HL-60 (cell line): Measurements from ENCODE around the gene RAB6C.
"Not testable (repeated sequence)": the region's sequence is repeated elsewhere in the genome, so short reads cannot be mapped to it uniquely, and the experiment has no call there.

Source experiments
- DNase-seq, 2 experiments: peaks; one replicate each; pipeline ENCODE4 v3.0.0-alpha.2; 2010 to 2020; ENCODE audit warnings: low read depth in 1 of 2, low spot score in 1 of 2
- H3K27ac ChIP-seq: fragments of 250-450 bp; sonication (Bioruptor Pico); replicated peaks from 2 replicates; pipeline ENCODE4 v1.5.1; 2020; ENCODE audit warnings: mild to moderate bottlenecking, moderate library complexity
- H3K27me3 ChIP-seq: fragments of 250-450 bp; sonication (Bioruptor Pico); 2 replicates; pipeline ENCODE4 v1.5.1; 2021; ENCODE audit warnings: mild to moderate bottlenecking, moderate library complexity; ENCODE audit not compliant: insufficient read depth, poor library complexity, severe bottlenecking
- H3K4me3 ChIP-seq: replicated peaks from 2 replicates; pipeline ENCODE4 v1.5.1; 2011; ENCODE audit warnings: mild to moderate bottlenecking, control low read depth, low read length; ENCODE audit not compliant: insufficient read depth
- CTCF ChIP-seq: IDR thresholded peaks from one replicate; pipeline ENCODE4 v1.5.1; 2011; ENCODE audit warnings: low read length, control low read depth, inconsistent platforms; ENCODE audit not compliant: insufficient read depth
- GABPA ChIP-seq: IDR thresholded peaks from 2 replicates; pipeline ENCODE4 v1.6.1; 2012; ENCODE audit warnings: low read depth
- POLR2AphosphoS5 ChIP-seq: IDR thresholded peaks from 2 replicates; pipeline ENCODE4 v1.6.1; 2012; ENCODE audit warnings: low read depth
- SPI1 ChIP-seq: IDR thresholded peaks from 2 replicates; pipeline ENCODE4 v1.6.1; 2012; ENCODE audit warnings: low read depth, mild to moderate bottlenecking, borderline replicate concordance
- TF ChIP-seq, protein P1 (sequence below): IDR thresholded peaks from 2 replicates; pipeline ENCODE4 v1.6.1; 2012; ENCODE audit warnings: low read depth; ENCODE audit not compliant: insufficient replicate concordance

The RAB6C gene

GRCh38 chr2:129957891-129958290 is 21.6 kb upstream of the RAB6C start:
- no peak overlapping the region for H3K4me3 ChIP-seq
- no peak overlapping the region for H3K27ac ChIP-seq
- TF ChIP-seq, protein P1, sequence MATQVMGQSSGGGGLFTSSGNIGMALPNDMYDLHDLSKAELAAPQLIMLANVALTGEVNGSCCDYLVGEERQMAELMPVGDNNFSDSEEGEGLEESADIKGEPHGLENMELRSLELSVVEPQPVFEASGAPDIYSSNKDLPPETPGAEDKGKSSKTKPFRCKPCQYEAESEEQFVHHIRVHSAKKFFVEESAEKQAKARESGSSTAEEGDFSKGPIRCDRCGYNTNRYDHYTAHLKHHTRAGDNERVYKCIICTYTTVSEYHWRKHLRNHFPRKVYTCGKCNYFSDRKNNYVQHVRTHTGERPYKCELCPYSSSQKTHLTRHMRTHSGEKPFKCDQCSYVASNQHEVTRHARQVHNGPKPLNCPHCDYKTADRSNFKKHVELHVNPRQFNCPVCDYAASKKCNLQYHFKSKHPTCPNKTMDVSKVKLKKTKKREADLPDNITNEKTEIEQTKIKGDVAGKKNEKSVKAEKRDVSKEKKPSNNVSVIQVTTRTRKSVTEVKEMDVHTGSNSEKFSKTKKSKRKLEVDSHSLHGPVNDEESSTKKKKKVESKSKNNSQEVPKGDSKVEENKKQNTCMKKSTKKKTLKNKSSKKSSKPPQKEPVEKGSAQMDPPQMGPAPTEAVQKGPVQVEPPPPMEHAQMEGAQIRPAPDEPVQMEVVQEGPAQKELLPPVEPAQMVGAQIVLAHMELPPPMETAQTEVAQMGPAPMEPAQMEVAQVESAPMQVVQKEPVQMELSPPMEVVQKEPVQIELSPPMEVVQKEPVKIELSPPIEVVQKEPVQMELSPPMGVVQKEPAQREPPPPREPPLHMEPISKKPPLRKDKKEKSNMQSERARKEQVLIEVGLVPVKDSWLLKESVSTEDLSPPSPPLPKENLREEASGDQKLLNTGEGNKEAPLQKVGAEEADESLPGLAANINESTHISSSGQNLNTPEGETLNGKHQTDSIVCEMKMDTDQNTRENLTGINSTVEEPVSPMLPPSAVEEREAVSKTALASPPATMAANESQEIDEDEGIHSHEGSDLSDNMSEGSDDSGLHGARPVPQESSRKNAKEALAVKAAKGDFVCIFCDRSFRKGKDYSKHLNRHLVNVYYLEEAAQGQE: no peak
- TF ChIP-seq CTCF (no peak), POLR2AphosphoS5 (no peak), SPI1 (no peak), GABPA (no peak)
- H3K27me3 ChIP-seq: no peaks in the 10 kb centered on the region
- no peak for DNase-seq

GRCh38 chr2:129958736-129959135 is 20.7 kb upstream of the RAB6C start:
- not testable (repeated sequence) for H3K4me3 ChIP-seq, H3K27ac ChIP-seq, H3K27me3 ChIP-seq, DNase-seq

DNA sequence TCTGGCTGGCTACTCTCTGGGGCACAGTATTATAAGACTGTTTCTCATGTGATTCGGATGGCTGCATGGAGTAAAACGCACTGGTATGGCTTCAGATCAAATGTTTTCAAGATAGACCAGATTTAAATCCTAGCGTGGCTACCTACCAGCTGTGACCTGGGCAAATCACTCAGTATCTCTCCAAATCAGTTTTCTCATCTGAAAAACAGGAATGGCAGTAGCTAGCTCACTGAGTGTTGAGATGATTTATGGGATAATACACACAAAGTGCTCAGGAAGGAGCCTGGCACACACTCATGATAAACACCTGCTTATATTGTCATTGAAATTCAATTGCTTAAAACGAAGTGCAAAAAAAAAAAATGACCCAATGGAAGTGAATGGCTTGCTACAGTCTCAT is 10.9 kb upstream of the RAB6C start:
- not testable (repeated sequence) for H3K4me3 ChIP-seq, H3K27me3 ChIP-seq, H3K27ac ChIP-seq, DNase-seq

- TF ChIP-seq POLR2AphosphoS5: no peak
- DNase-seq: no peak
These were observed 4.3 kb upstream of the RAB6C start for GRCh38 chr2:129975016-129975774.

GRCh38 chr2:129976969-129977368 is 2.5 kb upstream of the RAB6C start:
- H3K27me3 ChIP-seq: peaks cover 11% of the 10 kb centered on the region
- not testable (repeated sequence) for H3K27ac ChIP-seq, DNase-seq, H3K4me3 ChIP-seq

More at GRCh38 chr2:129975016-129975774, 4.3 kb upstream of the RAB6C start:
- Histone ChIP-seq H3K27ac (no peak overlapping the region), H3K4me3 (no peak overlapping the region), H3K27me3 (peaks cover 11% of the 10 kb centered on the region)

DNA sequence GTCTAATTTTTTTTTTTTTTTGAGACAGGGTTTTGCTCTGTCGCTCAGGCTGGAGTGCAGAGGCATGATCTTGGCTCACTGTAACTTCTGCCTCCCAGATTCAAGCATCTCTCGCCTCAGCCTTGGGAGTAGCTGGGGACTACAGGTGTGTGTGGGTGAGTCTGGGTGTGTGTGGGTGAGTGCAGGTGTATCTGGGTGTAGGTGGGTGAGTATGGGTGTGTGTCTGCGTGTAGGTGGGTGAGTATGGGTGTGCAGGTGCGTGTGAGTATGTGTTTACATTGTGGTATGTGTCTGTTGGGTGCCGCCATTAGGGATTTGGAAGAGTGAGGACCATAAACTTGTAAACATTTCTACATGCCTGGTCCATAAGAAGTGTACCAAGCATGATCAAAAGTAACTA is 1.5 kb upstream of the RAB6C start:
- no peak overlapping the region for H3K4me3 ChIP-seq
- TF ChIP-seq GABPA (no peak), SPI1 (no peak), CTCF (no peak), POLR2AphosphoS5 (no peak)
- TF ChIP-seq, protein P1: no peak
- no peak for DNase-seq
- peaks cover 11% of the 10 kb centered on the region for H3K27me3 ChIP-seq
- no peak overlapping the region for H3K27ac ChIP-seq
